Vagina (tissue), 2 donors: ENCODE data around the gene BORCS8.

ENCODE experiments used
- POLR2AphosphoS5 ChIP-seq, 2 donors: sonication (generic); formaldehyde crosslinking; IDR thresholded peaks; one replicate each; pipeline ENCODE4 v1.9.0; 2017; ENCODE audit warnings: antibody characterized with exemption in 2 of 2, mild to moderate bottlenecking in 2 of 2, low read depth in 1 of 2; ENCODE audit not compliant: insufficient read depth in 1 of 2
- TF ChIP-seq, protein P1 (sequence below), 3 experiments: fragments of 450-650 bp in 2 of 3; fragments of 200-600 bp in 1 of 3; sonication (generic) in 1 of 3; IDR thresholded peaks; one replicate each; pipeline ENCODE4 v1.5.1; 2017 to 2019; ENCODE audit warnings: antibody characterized with exemption in 3 of 3, mild to moderate bottlenecking in 2 of 3, moderate library complexity in 2 of 3

DNA sequence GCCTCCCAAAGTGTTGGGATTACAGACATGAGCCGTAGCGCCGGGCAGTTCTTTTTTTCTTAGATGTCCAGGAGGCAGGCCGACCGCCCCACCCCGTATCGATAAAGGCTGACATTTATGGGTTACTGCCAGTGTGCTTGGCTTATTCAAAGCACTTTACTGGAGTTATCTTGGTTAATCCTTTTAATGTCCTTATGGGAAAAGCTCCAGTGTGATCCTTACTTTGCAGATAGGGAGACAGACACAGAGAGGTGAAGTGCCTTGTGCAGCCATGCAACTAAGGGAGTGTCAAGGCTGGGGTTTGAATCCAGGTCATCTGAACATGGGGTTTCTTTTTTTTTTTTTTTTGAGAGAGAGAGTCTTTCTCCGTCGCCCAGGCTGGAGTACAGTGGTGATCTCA, 39.0 kb upstream of the BORCS8 start:
- TF ChIP-seq, protein P1, sequence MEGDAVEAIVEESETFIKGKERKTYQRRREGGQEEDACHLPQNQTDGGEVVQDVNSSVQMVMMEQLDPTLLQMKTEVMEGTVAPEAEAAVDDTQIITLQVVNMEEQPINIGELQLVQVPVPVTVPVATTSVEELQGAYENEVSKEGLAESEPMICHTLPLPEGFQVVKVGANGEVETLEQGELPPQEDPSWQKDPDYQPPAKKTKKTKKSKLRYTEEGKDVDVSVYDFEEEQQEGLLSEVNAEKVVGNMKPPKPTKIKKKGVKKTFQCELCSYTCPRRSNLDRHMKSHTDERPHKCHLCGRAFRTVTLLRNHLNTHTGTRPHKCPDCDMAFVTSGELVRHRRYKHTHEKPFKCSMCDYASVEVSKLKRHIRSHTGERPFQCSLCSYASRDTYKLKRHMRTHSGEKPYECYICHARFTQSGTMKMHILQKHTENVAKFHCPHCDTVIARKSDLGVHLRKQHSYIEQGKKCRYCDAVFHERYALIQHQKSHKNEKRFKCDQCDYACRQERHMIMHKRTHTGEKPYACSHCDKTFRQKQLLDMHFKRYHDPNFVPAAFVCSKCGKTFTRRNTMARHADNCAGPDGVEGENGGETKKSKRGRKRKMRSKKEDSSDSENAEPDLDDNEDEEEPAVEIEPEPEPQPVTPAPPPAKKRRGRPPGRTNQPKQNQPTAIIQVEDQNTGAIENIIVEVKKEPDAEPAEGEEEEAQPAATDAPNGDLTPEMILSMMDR (IDR thresholded peaks at IDR 0.05) = no peak
- no peak for TF ChIP-seq POLR2AphosphoS5 (IDR thresholded peaks at IDR 0.05; ENCODE audit: insufficient read depth in 1 of 2, low read depth in 1 of 2)
